H54 (cell line): ENCODE results near the gene TSPO2.

Experiments
- DNase-seq: peaks from one replicate; pipeline ENCODE4 v3.0.0; 2011; ENCODE audit warnings: low spot score, mixed read lengths; ENCODE audit not compliant: insufficient read length
- FAIRE-seq: peaks from 3 replicates; lab custom pipeline; 2011; peaks lifted over from hg19 to GRCh38; lab: Jason Lieb, UNC
- POLR2A ChIP-seq: IDR thresholded peaks from 2 replicates; pipeline ENCODE4 v1.6.1; 2011; ENCODE audit warnings: low read depth, mild to moderate bottlenecking, low read length

The TSPO2 gene

DNA sequence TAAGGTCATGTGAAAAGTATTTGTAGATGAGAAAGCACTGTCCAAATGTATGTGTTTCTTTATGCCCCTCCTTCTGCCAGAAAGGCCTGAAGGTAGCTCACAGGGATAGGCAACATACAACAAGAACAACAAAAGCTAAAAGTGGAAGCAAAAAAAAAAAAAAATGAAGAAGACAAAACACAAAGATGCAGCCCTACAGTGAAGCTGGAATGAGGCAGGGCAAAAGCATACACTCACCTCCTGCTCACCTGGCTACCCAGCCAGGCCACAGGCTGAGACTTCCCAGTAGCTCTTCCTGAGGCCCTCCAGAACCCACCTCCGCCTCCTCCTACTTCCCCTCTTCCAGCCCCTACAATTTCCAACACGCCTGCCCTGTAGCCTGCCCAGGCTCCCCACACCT is 5.7 kb upstream of the TSPO2 start:
- DNase-seq (no peak), FAIRE-seq (no peak)
- no peak for TF ChIP-seq POLR2A

DNA sequence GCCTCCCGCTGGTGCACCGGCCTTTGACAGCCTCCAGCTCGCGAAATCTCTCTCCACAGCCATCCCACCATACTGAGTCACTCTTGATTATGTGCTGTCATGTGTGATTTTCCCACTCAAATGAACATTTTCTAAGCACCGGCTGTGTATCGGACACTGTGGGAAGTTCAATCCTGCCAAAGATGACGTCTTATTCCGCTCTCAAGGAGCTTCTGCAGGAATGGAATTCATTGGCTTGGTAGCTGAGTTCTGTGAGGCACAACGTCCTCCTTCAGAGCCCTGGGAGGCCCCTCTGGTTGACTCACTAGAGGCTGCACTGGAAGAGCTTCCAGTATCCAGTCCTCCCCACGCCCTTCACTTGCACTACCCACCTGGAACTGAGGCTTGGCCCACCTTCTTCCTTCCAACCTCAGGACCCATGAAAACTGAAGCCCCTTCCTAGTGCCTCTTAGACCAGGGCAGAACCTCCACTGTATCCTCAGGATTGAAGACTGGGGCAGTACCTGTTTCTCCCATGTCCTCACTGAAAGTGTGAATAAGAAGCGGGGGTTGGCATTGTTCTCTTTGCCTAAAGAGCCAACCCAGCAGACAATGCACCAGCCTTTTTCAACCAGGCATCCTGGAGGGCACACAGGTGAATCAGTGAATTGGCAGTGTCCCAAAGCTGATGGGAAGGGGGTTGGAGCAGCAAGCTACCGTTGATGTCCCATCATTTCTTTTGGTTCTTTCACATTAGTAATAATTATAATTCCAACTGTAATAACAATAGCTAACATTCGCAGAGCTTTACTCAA is 5.0 kb upstream of the TSPO2 start:
- no peak for DNase-seq
- TF ChIP-seq POLR2A: no peak
- no peak for FAIRE-seq

GRCh38 chr6:41038205-41038604 is 4.1 kb upstream of the TSPO2 start:
- FAIRE-seq (no peak), DNase-seq (no peak)
- TF ChIP-seq POLR2A: no peak

GRCh38 chr6:41039060-41039998 is 2.9 kb upstream of the TSPO2 start, which contains the start of gene UNC5CL:
Gene UNC5CL, minus strand, starts transcription at chr6:41039221. Its CDS starts 4,147 bp downstream, at chr6:41035074.
- FAIRE-seq (no peak), DNase-seq (peak; percentile 60)
- TF ChIP-seq POLR2A: no peak

DNA sequence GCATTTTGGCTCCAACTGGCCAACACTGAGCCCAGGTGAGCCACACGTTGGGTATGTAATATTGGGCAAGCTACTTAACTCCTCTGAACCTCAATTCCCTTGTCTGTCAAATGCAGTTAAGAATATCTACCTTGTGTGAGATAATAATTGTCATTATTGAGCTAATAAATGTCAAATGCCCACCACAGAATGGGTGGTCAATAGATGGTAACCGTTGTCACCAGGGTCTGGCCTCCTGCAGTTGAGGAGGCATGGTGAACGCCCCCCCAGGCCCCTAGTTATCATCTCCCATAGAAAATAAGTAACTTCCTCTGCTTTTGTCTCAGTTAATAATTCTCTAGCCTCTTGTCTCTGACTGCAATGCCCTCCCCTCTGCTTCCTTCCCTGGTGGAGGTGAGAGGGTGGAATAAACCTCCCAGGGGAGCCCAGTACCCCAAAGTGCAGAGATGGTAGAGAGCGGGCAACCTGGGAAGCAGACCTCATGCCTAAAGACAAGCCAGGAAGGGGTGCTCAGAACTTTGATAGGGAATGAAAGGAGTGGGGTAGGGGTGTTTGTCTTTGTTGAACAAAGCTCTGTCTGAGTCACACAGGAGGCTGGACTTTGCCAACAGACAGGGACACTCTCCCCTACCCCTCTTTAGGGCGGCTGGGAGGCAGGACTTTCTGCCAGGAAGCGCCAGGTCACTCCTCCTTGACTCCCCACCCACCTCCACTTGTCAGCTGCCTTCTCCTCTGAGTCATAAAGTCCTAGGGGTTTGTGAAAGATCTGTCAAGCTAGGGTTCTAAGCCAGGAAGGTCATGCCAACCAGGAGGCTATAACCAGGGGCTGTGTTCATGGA is 1.9 kb upstream of the TSPO2 start:
- TF ChIP-seq POLR2A: no peak
- FAIRE-seq (no peak), DNase-seq (peak; percentile 60)

- FAIRE-seq: no peak
- no peak for TF ChIP-seq POLR2A
These were observed 1.2 kb upstream of the TSPO2 start for GRCh38 chr6:41040940-41041536.

GRCh38 chr6:41043151-41043550 is 884 bp downstream of the TSPO2 start:
- DNase-seq (no peak), FAIRE-seq (no peak)
- no peak for TF ChIP-seq POLR2A

More at GRCh38 chr6:41040940-41041536, 1.2 kb upstream of the TSPO2 start:
- DNase-seq: no peak

GRCh38 chr6:41045664-41046063 is 3.4 kb downstream of the TSPO2 start:
- DNase-seq: no peak
- no peak for FAIRE-seq
- no peak for TF ChIP-seq POLR2A

GRCh38 chr6:41046084-41046483 is 3.8 kb downstream of the TSPO2 start:
- no peak for TF ChIP-seq POLR2A
- DNase-seq (no peak), FAIRE-seq (no peak)

- TF ChIP-seq POLR2A: no peak
- FAIRE-seq (no peak), DNase-seq (no peak)
These were observed 5.0 kb downstream of the TSPO2 start for GRCh38 chr6:41047306-41047705.

DNA sequence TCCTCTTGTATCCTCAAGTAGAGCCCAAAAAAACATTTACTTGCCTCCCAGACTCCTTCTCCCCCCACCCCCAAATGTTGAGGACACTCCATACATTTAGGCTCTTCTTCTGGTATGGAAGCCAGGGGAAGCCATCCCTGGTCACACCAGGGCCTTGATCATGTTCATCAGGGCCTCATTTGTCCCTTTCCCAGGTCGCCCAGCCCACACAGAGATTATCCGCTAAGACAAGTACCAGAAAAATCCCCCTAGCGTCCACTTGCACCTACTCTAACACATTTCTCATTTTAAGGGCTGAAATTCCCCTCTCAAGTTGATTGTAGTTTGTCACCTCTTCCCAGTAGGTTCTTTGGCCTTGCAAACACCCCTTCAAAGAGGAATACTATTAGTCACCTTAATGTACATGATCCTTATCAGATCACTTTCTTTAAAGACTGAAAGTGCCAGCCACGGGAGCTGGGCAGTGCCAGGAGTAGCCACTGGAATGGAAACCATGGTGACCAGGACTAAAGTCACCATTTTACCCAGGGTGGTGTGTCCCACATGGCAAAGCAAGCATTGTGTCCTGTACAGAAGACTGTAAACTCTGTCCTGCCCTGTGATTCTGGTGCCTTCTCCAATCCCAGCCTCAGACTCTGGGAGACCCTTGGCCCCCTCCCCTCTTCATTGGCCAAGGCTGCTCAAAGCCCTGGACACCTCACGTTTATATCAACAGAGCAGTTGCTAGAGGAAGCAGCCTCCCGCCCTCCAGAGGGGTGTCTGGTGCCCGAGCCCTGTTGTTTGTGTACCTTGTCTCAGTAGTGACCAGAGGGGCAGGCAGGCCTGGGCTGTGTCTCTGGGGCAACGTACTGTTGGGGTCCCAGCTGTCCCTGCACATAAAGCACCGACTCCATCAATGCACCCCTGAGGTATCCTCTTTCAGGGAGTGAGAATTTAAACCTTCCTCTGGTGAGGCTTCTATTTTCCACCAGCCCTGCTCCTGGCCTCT is 5.8 kb downstream of the TSPO2 start:
- no peak for FAIRE-seq
- TF ChIP-seq POLR2A: no peak

GRCh38 chr6:41049521-41049920 is 7.3 kb downstream of the TSPO2 start:
- no peak for TF ChIP-seq POLR2A

More for the DNA sequence above, 5.8 kb downstream of the TSPO2 start:
- no peak for DNase-seq

More at GRCh38 chr6:41049521-41049920, 7.3 kb downstream of the TSPO2 start:
- FAIRE-seq: no peak
- no peak for DNase-seq
